ENCODE data around the gene ZNRF2. TPM values are rescaled to one million over a fixed set of nuclear protein-coding genes. Genes with fewer than 3 reads are reported as not detected.

Gene ZNRF2
- total RNA-seq, 1 donor from 2014 or later = 37.7 TPM

DNA sequence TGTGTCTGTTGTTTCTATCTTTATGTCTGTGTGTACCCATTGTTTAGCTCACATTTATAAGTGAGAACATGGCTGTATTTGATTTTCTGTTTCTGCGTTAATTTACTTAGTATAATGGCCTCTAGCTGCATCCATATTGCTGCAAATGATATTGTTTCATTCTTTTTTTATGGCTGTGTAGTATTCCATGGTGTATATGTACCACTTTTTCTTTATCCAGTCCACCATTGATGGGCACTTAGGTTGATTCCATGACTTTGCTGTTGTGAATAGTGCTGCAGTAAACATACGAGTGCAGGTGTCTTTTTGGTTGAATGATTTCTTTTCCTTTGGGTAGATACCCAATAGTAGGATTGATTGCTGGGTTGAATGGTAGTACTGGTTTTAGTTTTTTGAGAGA is 48.2 kb downstream of the ZNRF2 start:
- Histone ChIP-seq H3K79me2 (ENCODE audit: low read depth) (peaks cover 99% of the 10 kb centered on the region), H3K27ac (no peak overlapping the region), H3K4me1 (no peaks in the 10 kb centered on the region), H3F3A (ENCODE audit: low read depth) (no peaks in the 10 kb centered on the region), H3K4me2 (no peak overlapping the region), H3K9me3 (ENCODE audit: low read depth) (no peaks in the 10 kb centered on the region), H3K4me3 (no peak overlapping the region), H3K36me3 (peaks cover 4% of the 10 kb centered on the region), H3K27me3 (no peaks in the 10 kb centered on the region), H4K20me1 (ENCODE audit: low read depth) (no peaks in the 10 kb centered on the region), H2AFZ (replicated peaks) (no peak overlapping the region), H3K9ac (no peak overlapping the region)
- Mint-ChIP-seq H3K9me3 (peaks cover 2% of the 10 kb centered on the region), H3K36me3 (peaks cover 6% of the 10 kb centered on the region), H3K4me1 (peaks cover 4% of the 10 kb centered on the region), H3K27me3 (ENCODE audit: insufficient read depth, low read depth) (no peaks in the 10 kb centered on the region), H3K4me3 (no peak overlapping the region), H3K27ac (no peak overlapping the region)
- TF ChIP-seq EZH2phosphoT487 (IDR thresholded peaks at IDR 0.05) (no peak), EZH2 (IDR thresholded peaks at IDR 0.05) (no peak)
- TF ChIP-seq, protein P1, sequence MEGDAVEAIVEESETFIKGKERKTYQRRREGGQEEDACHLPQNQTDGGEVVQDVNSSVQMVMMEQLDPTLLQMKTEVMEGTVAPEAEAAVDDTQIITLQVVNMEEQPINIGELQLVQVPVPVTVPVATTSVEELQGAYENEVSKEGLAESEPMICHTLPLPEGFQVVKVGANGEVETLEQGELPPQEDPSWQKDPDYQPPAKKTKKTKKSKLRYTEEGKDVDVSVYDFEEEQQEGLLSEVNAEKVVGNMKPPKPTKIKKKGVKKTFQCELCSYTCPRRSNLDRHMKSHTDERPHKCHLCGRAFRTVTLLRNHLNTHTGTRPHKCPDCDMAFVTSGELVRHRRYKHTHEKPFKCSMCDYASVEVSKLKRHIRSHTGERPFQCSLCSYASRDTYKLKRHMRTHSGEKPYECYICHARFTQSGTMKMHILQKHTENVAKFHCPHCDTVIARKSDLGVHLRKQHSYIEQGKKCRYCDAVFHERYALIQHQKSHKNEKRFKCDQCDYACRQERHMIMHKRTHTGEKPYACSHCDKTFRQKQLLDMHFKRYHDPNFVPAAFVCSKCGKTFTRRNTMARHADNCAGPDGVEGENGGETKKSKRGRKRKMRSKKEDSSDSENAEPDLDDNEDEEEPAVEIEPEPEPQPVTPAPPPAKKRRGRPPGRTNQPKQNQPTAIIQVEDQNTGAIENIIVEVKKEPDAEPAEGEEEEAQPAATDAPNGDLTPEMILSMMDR (IDR thresholded peaks at IDR 0.05) = no peak
- DNase-seq (ENCODE audit: low spot score) = no peak

DNA sequence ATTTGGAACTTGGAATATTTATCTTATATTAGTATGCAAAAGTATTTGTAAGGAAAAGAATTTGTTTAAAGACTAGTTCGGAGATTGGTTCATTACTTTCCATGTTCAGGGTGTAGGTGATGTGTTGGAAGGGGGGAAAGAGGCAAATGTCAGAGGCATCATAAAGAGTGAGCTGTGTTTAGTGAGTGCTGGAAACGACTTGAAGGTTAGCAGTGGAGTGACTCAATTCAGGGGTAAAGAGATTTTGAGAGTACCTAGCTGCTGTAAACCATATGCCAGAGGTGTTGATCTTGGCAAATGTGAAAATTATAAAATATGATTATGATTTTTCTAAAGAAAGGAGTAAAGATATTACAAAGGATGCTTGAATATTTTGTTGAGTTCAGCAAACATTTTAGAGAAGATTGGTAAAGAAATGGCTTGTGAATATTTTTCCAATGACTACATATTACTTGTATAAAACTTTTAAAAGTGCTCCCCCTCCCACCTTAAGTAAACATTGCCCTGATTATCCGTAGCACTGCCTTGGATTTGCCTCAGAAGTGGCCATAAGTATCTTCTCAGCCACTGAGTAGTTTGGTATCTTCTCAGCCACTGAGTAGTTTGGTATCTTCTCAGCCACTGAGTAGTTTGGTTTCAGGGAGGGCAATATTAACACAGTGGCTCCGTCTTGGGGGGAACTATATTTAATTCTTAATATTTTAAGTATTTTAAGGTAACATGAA is 51.5 kb downstream of the ZNRF2 start:
- H2AFZ ChIP-seq (replicated peaks) = no peak overlapping the region
- no peaks in the 10 kb centered on the region for H3F3A ChIP-seq (ENCODE audit: low read depth)
- H3K9me3 ChIP-seq (ENCODE audit: low read depth) = peaks cover 2% of the 10 kb centered on the region
- no peak overlapping the region for H3K4me3 ChIP-seq
- H3K4me1 Mint-ChIP-seq = peaks cover 4% of the 10 kb centered on the region
- H4K20me1 ChIP-seq (ENCODE audit: low read depth) = no peaks in the 10 kb centered on the region
- H3K4me3 Mint-ChIP-seq = no peak overlapping the region
- no peak overlapping the region for H3K9ac ChIP-seq
- H3K79me2 ChIP-seq (ENCODE audit: low read depth) = peaks cover 98% of the 10 kb centered on the region
- no peak overlapping the region for H3K4me2 ChIP-seq
- TF ChIP-seq EZH2 (IDR thresholded peaks at IDR 0.05) (no peak), EZH2phosphoT487 (IDR thresholded peaks at IDR 0.05) (no peak)
- TF ChIP-seq, protein P1 (IDR thresholded peaks at IDR 0.05) = no peak
- no peaks in the 10 kb centered on the region for H3K27me3 ChIP-seq
- no peak overlapping the region for H3K27ac ChIP-seq
- no peaks in the 10 kb centered on the region for H3K27me3 Mint-ChIP-seq (ENCODE audit: insufficient read depth, low read depth)
- peaks cover 13% of the 10 kb centered on the region for H3K9me3 Mint-ChIP-seq
- no peak for DNase-seq (ENCODE audit: low spot score)
- H3K27ac Mint-ChIP-seq = no peak overlapping the region
- peaks cover 6% of the 10 kb centered on the region for H3K36me3 Mint-ChIP-seq
- H3K4me1 ChIP-seq = no peaks in the 10 kb centered on the region
- H3K36me3 ChIP-seq = peaks cover 4% of the 10 kb centered on the region

DNA sequence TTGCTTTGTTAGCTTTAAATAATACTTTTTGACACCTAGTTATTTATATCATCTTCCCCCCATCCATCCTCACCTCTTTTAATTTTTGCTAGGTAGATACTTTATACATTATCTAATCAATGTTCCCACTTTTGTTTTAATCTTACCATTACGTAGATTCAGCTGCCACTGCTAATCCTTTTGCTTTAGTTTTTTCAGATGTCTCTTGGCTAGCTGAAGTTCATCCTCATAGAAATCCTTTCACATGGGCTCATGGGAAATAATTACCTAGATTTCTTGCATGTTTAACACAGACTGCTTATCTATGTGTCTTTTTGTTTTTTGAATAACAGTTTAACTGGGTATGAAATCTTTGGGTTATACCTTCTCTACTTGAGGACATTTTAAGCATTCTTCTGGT is 60.1 kb downstream of the ZNRF2 start:
- H3K36me3 ChIP-seq = no peaks in the 10 kb centered on the region
- no peak overlapping the region for H2AFZ ChIP-seq (replicated peaks)
- DNase-seq (ENCODE audit: low spot score) = no peak
- no peak overlapping the region for H3K9ac ChIP-seq
- Mint-ChIP-seq H3K9me3 (peaks cover 27% of the 10 kb centered on the region), H3K4me3 (no peak overlapping the region), H3K27me3 (ENCODE audit: insufficient read depth, low read depth) (no peaks in the 10 kb centered on the region), H3K4me1 (no peaks in the 10 kb centered on the region), H3K27ac (no peak overlapping the region), H3K36me3 (no peaks in the 10 kb centered on the region)
- H3K27ac ChIP-seq = peak overlapping the region; percentile 54
- H3F3A ChIP-seq (ENCODE audit: low read depth) = peaks cover 17% of the 10 kb centered on the region
- no peaks in the 10 kb centered on the region for H4K20me1 ChIP-seq (ENCODE audit: low read depth)
- peaks cover 28% of the 10 kb centered on the region for H3K4me1 ChIP-seq
- peaks cover 100% of the 10 kb centered on the region for H3K79me2 ChIP-seq (ENCODE audit: low read depth)
- H3K27me3 ChIP-seq = no peaks in the 10 kb centered on the region
- TF ChIP-seq EZH2phosphoT487 (IDR thresholded peaks at IDR 0.05) = no peak
- TF ChIP-seq, protein P1 (IDR thresholded peaks at IDR 0.05) = no peak
- TF ChIP-seq EZH2 (IDR thresholded peaks at IDR 0.05) = no peak
- peaks cover 8% of the 10 kb centered on the region for H3K9me3 ChIP-seq (ENCODE audit: low read depth)
- no peak overlapping the region for H3K4me2 ChIP-seq
- no peak overlapping the region for H3K4me3 ChIP-seq

Data from neural progenitor cell (in vitro differentiated cells).